GM06990 (cell line): ENCODE results near the gene TLR5.

Source experiments
- DNase-seq: peaks from one replicate; pipeline ENCODE4 v3.0.0-alpha.2; 2011; ENCODE audit not compliant: insufficient read length; ENCODE audit errors: extremely low read depth
- H3K27me3 ChIP-seq: replicated peaks from 2 replicates; pipeline ENCODE4 v1.6.0; 2011; ENCODE audit warnings: low read length; ENCODE audit not compliant: control insufficient read depth, insufficient read depth
- H3K36me3 ChIP-seq: 2 replicates; pipeline ENCODE4 v1.5.1; 2011; ENCODE audit warnings: low read length; ENCODE audit not compliant: control insufficient read depth, insufficient read depth
- H3K4me3 ChIP-seq: replicated peaks from 2 replicates; pipeline ENCODE4 v1.5.1; 2011; ENCODE audit warnings: low read depth, mild to moderate bottlenecking, control low read depth, low read length
- CTCF ChIP-seq: IDR thresholded peaks from 2 replicates; pipeline ENCODE4 v1.5.1; 2011; ENCODE audit warnings: low read length, control low read depth, mild to moderate bottlenecking, inconsistent platforms; ENCODE audit not compliant: insufficient read depth, poor library complexity, severe bottlenecking

Gene TLR5

DNA sequence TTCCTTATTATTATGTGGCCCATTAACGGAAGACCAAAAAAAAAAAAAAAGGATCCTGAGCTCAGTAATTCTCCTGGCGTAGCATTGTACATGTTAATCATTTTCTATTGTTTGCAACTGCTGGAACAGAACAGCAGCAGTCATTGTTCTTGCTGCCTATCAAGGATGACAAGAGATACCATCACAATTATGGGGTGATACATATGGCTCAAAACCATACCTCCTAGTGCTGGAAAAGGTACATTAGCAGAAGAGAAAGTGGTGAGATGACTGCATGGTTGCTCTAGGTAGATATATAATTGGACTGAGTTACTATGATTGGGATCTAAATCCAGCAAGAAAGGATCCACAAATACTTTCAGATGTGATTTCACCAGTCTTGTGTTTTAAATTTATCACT is 13.3 kb upstream of the TLR5 start:
- Histone ChIP-seq H3K27me3 (no peaks in the 10 kb centered on the region), H3K36me3 (no peaks in the 10 kb centered on the region), H3K4me3 (no peak overlapping the region)
- no peak for TF ChIP-seq CTCF
- DNase-seq: no peak

DNA sequence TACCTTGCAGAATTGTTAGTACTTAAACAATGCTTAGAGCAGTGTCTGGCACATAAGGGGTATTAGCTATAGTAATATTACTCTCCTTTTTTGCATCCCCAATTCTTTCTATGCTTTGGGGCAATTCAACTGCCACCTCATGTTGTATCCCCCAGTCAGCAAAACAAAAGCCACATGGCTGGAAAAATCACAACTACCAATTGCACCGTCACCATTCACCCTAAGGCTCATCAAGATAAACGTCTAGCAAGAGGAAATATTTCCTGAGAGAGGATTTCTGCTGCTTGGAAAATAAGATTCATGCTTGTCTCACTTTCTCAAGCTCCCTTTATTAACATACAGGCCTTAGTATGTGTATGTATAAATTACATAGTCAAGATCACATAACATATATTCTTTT is 12.1 kb upstream of the TLR5 start:
- no peak for DNase-seq
- Histone ChIP-seq H3K27me3 (peaks cover 2% of the 10 kb centered on the region), H3K4me3 (no peak overlapping the region), H3K36me3 (no peaks in the 10 kb centered on the region)
- no peak for TF ChIP-seq CTCF

- Histone ChIP-seq H3K36me3 (no peaks in the 10 kb centered on the region), H3K27me3 (peaks cover 2% of the 10 kb centered on the region), H3K4me3 (no peak overlapping the region)
- DNase-seq: no peak
- TF ChIP-seq CTCF: no peak
These were observed 10.4 kb upstream of the TLR5 start for GRCh38 chr1:223153177-223154119.

GRCh38 chr1:223152399-223152798 is 9.4 kb upstream of the TLR5 start:
- Histone ChIP-seq H3K4me3 (no peak overlapping the region), H3K36me3 (no peaks in the 10 kb centered on the region), H3K27me3 (peaks cover 2% of the 10 kb centered on the region)
- no peak for DNase-seq
- TF ChIP-seq CTCF: no peak

- H3K36me3 ChIP-seq: no peaks in the 10 kb centered on the region
- no peak for DNase-seq
- peaks cover 2% of the 10 kb centered on the region for H3K27me3 ChIP-seq
- TF ChIP-seq CTCF: no peak
- no peak overlapping the region for H3K4me3 ChIP-seq
These were observed 7.4 kb upstream of the TLR5 start for GRCh38 chr1:223150443-223150842.
